SK-N-SH (cell line): ENCODE results near the gene FLNA. TPM values are rescaled to one million over a fixed set of nuclear protein-coding genes. Genes with fewer than 3 reads are reported as not detected.

Experiments used
- CTCF ChIA-PET: fragments of 300-600, 350-600 bp; formaldehyde crosslinking; extraction: SDS; loops from one replicate; lab custom pipeline; 2021; lab: Yijun Ruan, JAX
- POLR2A ChIA-PET: fragments of 350-600 bp; sonication (Branson Sonifier 250); formaldehyde crosslinking; extraction: SDS; loops from one replicate; lab custom pipeline; 2020; ENCODE audit warnings: antibody characterized with exemption, inconsistent platforms; lab: Yijun Ruan, JAX
- DNase-seq: peaks from one replicate; pipeline ENCODE4 v3.0.0; 2012
- H2AFZ ChIP-seq: fragments of 200-600 bp; sonication (generic); 2 replicates; pipeline ENCODE4 v1.8.1; 2016; ENCODE audit warnings: antibody characterized with exemption, mild to moderate bottlenecking, low read depth
- H3F3A ChIP-seq: fragments of 200-600 bp; sonication (generic); replicated peaks from 2 replicates; pipeline ENCODE3; 2016; ENCODE audit warnings: antibody characterized with exemption, mild to moderate bottlenecking; ENCODE audit not compliant: insufficient read depth
- H3K27ac ChIP-seq, 2 experiments: fragments of 200-500 bp in 1 of 2; fragments of 200-600 bp in 1 of 2; sonication (Bioruptor generic) in 1 of 2; sonication (generic), shearing (Covaris generic) in 1 of 2; 2 replicates each; pipeline versions ENCODE4 v1.5.1 to v1.6.1; 2014 to 2016; ENCODE audit warnings: low read depth in 2 of 2, inconsistent platforms in 1 of 2, low read length in 1 of 2, mild to moderate bottlenecking in 1 of 2, mixed read lengths in 1 of 2
- H3K27me3 ChIP-seq: fragments of 200-600 bp; sonication (generic), shearing (Covaris generic); 2 replicates; pipeline ENCODE4 v1.6.1; 2016; ENCODE audit warnings: mixed run types; ENCODE audit not compliant: insufficient read depth
- H3K36me3 ChIP-seq, 2 experiments: fragments of 200-500 bp in 1 of 2; fragments of 200-600 bp in 1 of 2; sonication (Bioruptor generic) in 1 of 2; sonication (generic) in 1 of 2; replicated peaks in 1 of 2; 2 replicates each; pipeline versions ENCODE3 to v1.5.1; 2014 to 2016; ENCODE audit warnings: low read length in 1 of 2, mild to moderate bottlenecking in 1 of 2; ENCODE audit not compliant: insufficient read depth in 2 of 2, control insufficient read depth in 1 of 2
- H3K4me1 ChIP-seq, 2 experiments: fragments of 200-500 bp in 1 of 2; fragments of 200-600 bp in 1 of 2; sonication (Bioruptor generic) in 1 of 2; sonication (generic), shearing (Covaris generic) in 1 of 2; 2 replicates each; pipeline versions ENCODE4 v1.5.1 to v1.6.1; 2014 to 2016; ENCODE audit warnings: low read depth in 1 of 2, low read length in 1 of 2, mixed run types in 1 of 2; ENCODE audit not compliant: insufficient read depth in 2 of 2, control insufficient read depth in 1 of 2
- H3K4me2 ChIP-seq: fragments of 200-600 bp; sonication (generic), shearing (Covaris generic); 2 replicates; pipeline ENCODE4 v1.6.1; 2017; ENCODE audit warnings: mixed run types
- H3K4me3 ChIP-seq, 2 experiments: fragments of 200-500 bp in 1 of 2; fragments of 200-600 bp in 1 of 2; sonication (Bioruptor generic) in 1 of 2; sonication (generic), shearing (Covaris generic) in 1 of 2; 2 replicates each; pipeline versions ENCODE4 v1.5.1 to v1.8.1; 2014 to 2016; ENCODE audit warnings: low read depth in 2 of 2, inconsistent platforms in 1 of 2, low read length in 1 of 2, mild to moderate bottlenecking in 1 of 2, mixed read lengths in 1 of 2, moderate library complexity in 1 of 2
- H3K79me2 ChIP-seq: fragments of 200-600 bp; sonication (generic); 2 replicates; pipeline ENCODE4 v1.8.1; 2017; ENCODE audit warnings: mild to moderate bottlenecking; ENCODE audit not compliant: insufficient read depth
- H3K9ac ChIP-seq: fragments of 200-600 bp; sonication (generic); 2 replicates; pipeline ENCODE4 v1.6.1; 2017; ENCODE audit warnings: mixed run types
- H3K9me2 ChIP-seq: fragments of 200-600 bp; sonication (generic); 2 replicates; pipeline ENCODE4 v1.6.1; 2017; ENCODE audit warnings: mixed run types
- H3K9me3 ChIP-seq: fragments of 200-600 bp; sonication (generic); 2 replicates; pipeline ENCODE4 v1.6.1; 2017; ENCODE audit warnings: mixed run types, mild to moderate bottlenecking, moderate library complexity
- H4K20me1 ChIP-seq: fragments of 200-600 bp; sonication (generic); 2 replicates; pipeline ENCODE4 v1.6.1; 2017; ENCODE audit warnings: mild to moderate bottlenecking, mixed run types; ENCODE audit not compliant: insufficient read depth
- EP300 ChIP-seq, 2 experiments: IDR thresholded peaks; 2 replicates each; pipeline versions ENCODE4 v1.4.0 to v1.6.1; 2012; ENCODE audit warnings: borderline replicate concordance in 1 of 2, low read depth in 1 of 2, low read length in 1 of 2
- EZH2phosphoT487 ChIP-seq: fragments of 200-600 bp; sonication (generic); IDR thresholded peaks from 2 replicates; pipeline ENCODE4 v1.6.1; 2017; ENCODE audit warnings: low read depth, mixed run types, mild to moderate bottlenecking, antibody characterized with exemption, moderate library complexity, borderline replicate concordance
- FOXJ3 ChIP-seq: sonication (generic); formaldehyde crosslinking; IDR thresholded peaks from 2 replicates; pipeline ENCODE4 v1.5.1; 2020; ENCODE audit warnings: mild to moderate bottlenecking, missing genetic modification reagents
- GABPA ChIP-seq: IDR thresholded peaks from 2 replicates; pipeline ENCODE4 v1.4.0; 2012; ENCODE audit warnings: low read depth, mild to moderate bottlenecking
- MXI1 ChIP-seq: IDR thresholded peaks from 2 replicates; pipeline ENCODE4 v1.6.1; 2012; ENCODE audit warnings: mild to moderate bottlenecking, low read depth, low read length, improper control_type of control experiment
- NRF1 ChIP-seq: IDR thresholded peaks from 2 replicates; pipeline ENCODE4 v1.6.1; 2012; ENCODE audit warnings: low read depth, mild to moderate bottlenecking, low read length
- RAD21 ChIP-seq: IDR thresholded peaks from 2 replicates; pipeline ENCODE4 v1.6.1; 2012; ENCODE audit warnings: mild to moderate bottlenecking, low read length
- RCOR1 ChIP-seq: fragments of 150-350 bp; IDR thresholded peaks from 2 replicates; pipeline ENCODE4 v1.6.1; 2017; ENCODE audit warnings: antibody characterized with exemption, low read length
- REST ChIP-seq: IDR thresholded peaks from 2 replicates; pipeline ENCODE4 v1.6.1; 2012; ENCODE audit warnings: mild to moderate bottlenecking, low read depth, low read length, moderate library complexity
- SIN3A ChIP-seq: IDR thresholded peaks from 2 replicates; pipeline ENCODE4 v1.6.1; 2012; ENCODE audit warnings: low read depth, mild to moderate bottlenecking, low read length, moderate library complexity, borderline replicate concordance
- TAF1 ChIP-seq: IDR thresholded peaks from 2 replicates; pipeline ENCODE4 v1.6.1; 2012; ENCODE audit warnings: low read depth, mild to moderate bottlenecking, low read length, moderate library complexity, borderline replicate concordance
- TCF12 ChIP-seq: IDR thresholded peaks from 2 replicates; pipeline ENCODE4 v1.4.0; 2012
- TEAD4 ChIP-seq: IDR thresholded peaks from 2 replicates; pipeline ENCODE4 v1.4.0; 2012; ENCODE audit warnings: mild to moderate bottlenecking, borderline replicate concordance; ENCODE audit not compliant: insufficient read depth
- USF1 ChIP-seq: IDR thresholded peaks from 2 replicates; pipeline ENCODE4 v1.4.0; 2012; ENCODE audit warnings: low read depth, borderline replicate concordance
- USF2 ChIP-seq: fragments of 150-350 bp; IDR thresholded peaks from 2 replicates; pipeline ENCODE4 v1.6.1; 2017; ENCODE audit warnings: antibody characterized with exemption, low read length, low read depth, borderline replicate concordance
- ZBTB33 ChIP-seq: IDR thresholded peaks from 2 replicates; pipeline ENCODE4 v1.4.0; 2012; ENCODE audit warnings: low read depth, borderline replicate concordance
- WGBS: methylation state at CpG from one replicate; pipeline ENCODE4 v1.1.6; 2017; ENCODE audit warnings: low lambda C conversion rate; 5-methylcytosine and 5-hydroxymethylcytosine counted together
- polyA plus RNA-seq, 3 experiments: library from polyadenylated mRNA; depleted of rRNA; stranded (reverse); fragments of >200 nt; gene quantifications; 2 replicates each; pipeline ENCODE4 v1.2.3, GENCODE V29; 2012

FLNA gene
- polyA plus RNA-seq, 1 of the 3 experiments (the other 2 are of a cell fraction): 550 TPM

- TF ChIP-seq NRF1 (no peak), USF1 (no peak), EP300 (IDR thresholded peaks at IDR 0.05; ENCODE audit: borderline replicate concordance in 1 of 2, low read depth in 1 of 2, low read length in 1 of 2) (no peak), EZH2phosphoT487 (no peak), RCOR1 (no peak), SIN3A (no peak), GABPA (no peak), USF2 (no peak), TCF12 (no peak), RAD21 (no peak), FOXJ3 (CRISPR knock-in tag) (no peak), MXI1 (no peak), ZBTB33 (no peak), TEAD4 (no peak), REST (no peak), TAF1 (no peak)
- TF ChIP-seq, all 33 proteins: peak for 0
- Histone ChIP-seq H3K4me1 (no peaks in the 10 kb centered on the region), H3K27ac (no peak overlapping the region), H3K4me3 (no peak overlapping the region), H3K79me2 (no peaks in the 10 kb centered on the region), H2AFZ (no peak overlapping the region), H3K27me3 (peaks cover 42% of the 10 kb centered on the region), H3K4me2 (no peak overlapping the region), H3K36me3 (no peaks in the 10 kb centered on the region), H3F3A (no peaks in the 10 kb centered on the region), H3K9ac (no peak overlapping the region), H3K9me3 (no peaks in the 10 kb centered on the region), H4K20me1 (no peaks in the 10 kb centered on the region), H3K9me2 (no peaks in the 10 kb centered on the region)
- ChIA-PET POLR2A (no interaction called here), CTCF (interaction anchor here (0.6 to 1.8 kb wide), 3 partner anchors 9 to 398 kb away, joined by 3 to 5 read pairs (median 4); no protein-coding TSS in a partner anchor)
- 57% methylated on average over 5 of the region's 5 CpGs for WGBS
- no peak for DNase-seq
These were observed 61.3 kb downstream of the FLNA start for GRCh38 chrX:154313147-154313546.
